PC-3 (cell line): ENCODE results near the gene PTPRN2.

ENCODE experiments used
- EZH2 ChIP-seq: fragments of 300-600 bp; sonication (generic); IDR thresholded peaks from one replicate; pipeline ENCODE4 v1.6.1; 2017; ENCODE audit warnings: antibody characterized with exemption, mild to moderate bottlenecking, low read length; ENCODE audit not compliant: unreplicated experiment
- EZH2phosphoT487 ChIP-seq: fragments of 300-600 bp; sonication (generic); IDR thresholded peaks from 2 replicates; pipeline ENCODE4 v1.6.1; 2018; ENCODE audit warnings: mild to moderate bottlenecking, antibody characterized with exemption, low read length, borderline replicate concordance
- TF ChIP-seq, protein P1 (sequence below): fragments of 300-600 bp; sonication (generic); conservative IDR thresholded peaks from 2 replicates; pipeline ENCODE4 v1.5.1; 2017; ENCODE audit warnings: antibody characterized with exemption, low read depth, mild to moderate bottlenecking, low read length

DNA sequence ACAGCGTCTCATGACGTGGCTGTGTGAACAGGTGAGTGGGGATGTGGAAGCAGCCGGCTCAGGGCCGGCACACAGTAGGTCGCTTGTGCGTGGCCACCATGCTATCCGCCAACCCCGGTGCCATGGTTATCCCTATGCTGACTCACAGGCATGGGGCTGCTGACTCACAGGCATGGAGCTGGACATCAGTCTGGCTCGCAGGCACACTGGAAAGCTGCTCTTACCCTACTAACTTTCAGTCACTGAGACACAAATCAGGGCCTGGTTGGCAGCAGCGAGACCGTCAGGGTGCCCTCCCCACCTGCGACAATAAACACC is 341.9 kb downstream of the PTPRN2 start:
- TF ChIP-seq, protein P1, sequence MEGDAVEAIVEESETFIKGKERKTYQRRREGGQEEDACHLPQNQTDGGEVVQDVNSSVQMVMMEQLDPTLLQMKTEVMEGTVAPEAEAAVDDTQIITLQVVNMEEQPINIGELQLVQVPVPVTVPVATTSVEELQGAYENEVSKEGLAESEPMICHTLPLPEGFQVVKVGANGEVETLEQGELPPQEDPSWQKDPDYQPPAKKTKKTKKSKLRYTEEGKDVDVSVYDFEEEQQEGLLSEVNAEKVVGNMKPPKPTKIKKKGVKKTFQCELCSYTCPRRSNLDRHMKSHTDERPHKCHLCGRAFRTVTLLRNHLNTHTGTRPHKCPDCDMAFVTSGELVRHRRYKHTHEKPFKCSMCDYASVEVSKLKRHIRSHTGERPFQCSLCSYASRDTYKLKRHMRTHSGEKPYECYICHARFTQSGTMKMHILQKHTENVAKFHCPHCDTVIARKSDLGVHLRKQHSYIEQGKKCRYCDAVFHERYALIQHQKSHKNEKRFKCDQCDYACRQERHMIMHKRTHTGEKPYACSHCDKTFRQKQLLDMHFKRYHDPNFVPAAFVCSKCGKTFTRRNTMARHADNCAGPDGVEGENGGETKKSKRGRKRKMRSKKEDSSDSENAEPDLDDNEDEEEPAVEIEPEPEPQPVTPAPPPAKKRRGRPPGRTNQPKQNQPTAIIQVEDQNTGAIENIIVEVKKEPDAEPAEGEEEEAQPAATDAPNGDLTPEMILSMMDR = no peak
- TF ChIP-seq EZH2 (no peak), EZH2phosphoT487 (no peak)
